Astrocyte of the cerebellum (primary cell): ENCODE measurements around the gene MRPL45.

Experiments
- DNase-seq: peaks from one replicate; pipeline ENCODE4 v3.0.0-alpha.2; 2011; ENCODE audit warnings: low read depth
- H3K4me3 ChIP-seq: 2 replicates; pipeline ENCODE4 v1.5.1; 2011; ENCODE audit warnings: mild to moderate bottlenecking, low read depth, low read length, moderate library complexity
- in situ Hi-C: cut with HindIII; loops from 2 replicates; pipeline ENCODE4 v1.10.0; 2017; ENCODE audit warnings: low sequenced_read_pairs
- TF ChIP-seq, protein P1 (sequence below): IDR thresholded peaks from 2 replicates; pipeline ENCODE4 v1.5.1; 2012; ENCODE audit warnings: low read length, low read depth, moderate library complexity, mild to moderate bottlenecking; ENCODE audit errors: missing control alignments

MRPL45 gene

DNA sequence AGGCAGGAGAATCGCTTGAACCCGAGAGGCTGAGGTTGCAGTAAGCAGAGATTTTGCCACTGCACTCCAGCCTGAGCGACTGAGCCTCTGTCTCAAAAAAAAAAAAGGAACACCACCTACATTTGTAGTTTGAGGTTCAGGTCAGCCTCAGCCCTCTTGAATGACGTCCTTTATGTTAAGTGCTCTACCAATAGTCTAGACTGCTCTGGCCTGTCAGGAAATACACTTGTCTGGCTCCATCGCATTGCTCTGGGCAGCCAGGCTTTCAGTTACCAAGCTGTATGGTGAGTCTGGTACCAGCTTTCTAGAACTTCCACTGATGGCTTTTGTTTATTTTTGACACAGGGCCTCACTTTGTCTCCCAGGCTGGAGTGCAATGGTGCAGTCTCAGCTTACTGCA, 66.0 kb downstream of the MRPL45 start:
- no peak overlapping the region for H3K4me3 ChIP-seq
- TF ChIP-seq, protein P1, sequence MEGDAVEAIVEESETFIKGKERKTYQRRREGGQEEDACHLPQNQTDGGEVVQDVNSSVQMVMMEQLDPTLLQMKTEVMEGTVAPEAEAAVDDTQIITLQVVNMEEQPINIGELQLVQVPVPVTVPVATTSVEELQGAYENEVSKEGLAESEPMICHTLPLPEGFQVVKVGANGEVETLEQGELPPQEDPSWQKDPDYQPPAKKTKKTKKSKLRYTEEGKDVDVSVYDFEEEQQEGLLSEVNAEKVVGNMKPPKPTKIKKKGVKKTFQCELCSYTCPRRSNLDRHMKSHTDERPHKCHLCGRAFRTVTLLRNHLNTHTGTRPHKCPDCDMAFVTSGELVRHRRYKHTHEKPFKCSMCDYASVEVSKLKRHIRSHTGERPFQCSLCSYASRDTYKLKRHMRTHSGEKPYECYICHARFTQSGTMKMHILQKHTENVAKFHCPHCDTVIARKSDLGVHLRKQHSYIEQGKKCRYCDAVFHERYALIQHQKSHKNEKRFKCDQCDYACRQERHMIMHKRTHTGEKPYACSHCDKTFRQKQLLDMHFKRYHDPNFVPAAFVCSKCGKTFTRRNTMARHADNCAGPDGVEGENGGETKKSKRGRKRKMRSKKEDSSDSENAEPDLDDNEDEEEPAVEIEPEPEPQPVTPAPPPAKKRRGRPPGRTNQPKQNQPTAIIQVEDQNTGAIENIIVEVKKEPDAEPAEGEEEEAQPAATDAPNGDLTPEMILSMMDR: no peak
- DNase-seq: no peak
- in situ Hi-C loops: no loop called here

DNA sequence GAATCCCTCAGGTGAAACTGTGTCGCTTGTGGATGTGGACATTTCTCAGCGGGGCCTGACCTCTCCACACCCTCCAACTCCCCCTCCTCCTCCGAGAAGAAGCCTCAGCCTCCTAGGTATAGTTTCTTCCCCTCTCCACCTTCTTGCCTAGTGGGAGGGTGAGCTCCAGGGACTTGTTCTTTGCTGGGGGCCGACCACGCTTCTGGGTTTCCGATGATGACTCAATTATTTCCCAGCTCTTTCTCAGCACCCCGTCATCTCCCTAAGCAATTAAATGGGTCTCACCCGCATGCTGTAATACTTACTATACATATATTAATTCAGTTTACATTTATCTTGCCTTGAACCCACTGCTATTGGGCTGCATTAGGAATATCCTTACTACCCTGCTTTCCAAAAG, 67.8 kb downstream of the MRPL45 start:
- in situ Hi-C loops: no loop called here
- DNase-seq: no peak
- TF ChIP-seq, protein P1: no peak
- no peak overlapping the region for H3K4me3 ChIP-seq

DNA sequence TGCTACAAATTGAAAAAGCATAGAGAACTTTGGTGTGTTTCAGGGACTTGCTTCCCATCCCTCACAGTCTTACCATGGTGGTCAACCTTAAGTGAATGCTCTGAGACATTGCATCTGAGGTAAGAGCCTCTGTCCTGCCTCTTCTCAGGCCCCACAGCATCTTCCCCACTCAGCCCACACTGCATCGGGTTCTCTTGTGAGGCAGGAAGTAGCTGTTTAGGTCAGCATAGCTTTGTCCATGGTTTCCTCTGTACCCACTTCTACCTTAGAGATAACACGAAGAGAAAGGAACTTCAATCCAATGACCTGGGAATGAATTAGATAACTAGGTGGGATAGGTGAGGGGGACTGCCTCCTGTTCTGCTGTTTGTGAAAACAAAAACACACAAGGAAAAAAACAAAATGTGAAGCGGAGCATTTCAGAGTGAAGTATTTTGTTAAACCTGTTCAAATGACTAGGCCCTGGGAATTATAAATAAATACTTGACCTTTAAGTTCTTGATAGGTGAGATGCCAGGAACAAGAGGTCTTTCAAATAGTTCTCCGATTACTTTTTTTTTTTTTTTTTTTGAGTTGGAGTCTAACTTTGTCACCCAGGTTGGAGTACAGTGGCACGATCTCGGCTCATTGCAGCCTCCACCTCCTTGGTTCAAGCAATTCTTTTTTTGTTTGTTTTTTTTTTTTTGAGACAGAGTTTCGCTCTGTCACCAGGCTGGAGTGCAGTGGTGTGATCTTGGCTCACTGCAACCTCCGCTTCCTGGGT, 72.3 kb downstream of the MRPL45 start:
- in situ Hi-C loops: no loop called here
- no peak overlapping the region for H3K4me3 ChIP-seq
- TF ChIP-seq, protein P1: no peak
- DNase-seq: no peak
